LNCAP (cell line): Measurements from ENCODE around the gene TUBB.

ENCODE experiments used
- TF ChIP-seq, protein P1 (sequence below): fragments of 450-650 bp; IDR thresholded peaks from 2 replicates; pipeline ENCODE4 v1.5.1; 2017; ENCODE audit warnings: mild to moderate bottlenecking

TUBB gene

DNA sequence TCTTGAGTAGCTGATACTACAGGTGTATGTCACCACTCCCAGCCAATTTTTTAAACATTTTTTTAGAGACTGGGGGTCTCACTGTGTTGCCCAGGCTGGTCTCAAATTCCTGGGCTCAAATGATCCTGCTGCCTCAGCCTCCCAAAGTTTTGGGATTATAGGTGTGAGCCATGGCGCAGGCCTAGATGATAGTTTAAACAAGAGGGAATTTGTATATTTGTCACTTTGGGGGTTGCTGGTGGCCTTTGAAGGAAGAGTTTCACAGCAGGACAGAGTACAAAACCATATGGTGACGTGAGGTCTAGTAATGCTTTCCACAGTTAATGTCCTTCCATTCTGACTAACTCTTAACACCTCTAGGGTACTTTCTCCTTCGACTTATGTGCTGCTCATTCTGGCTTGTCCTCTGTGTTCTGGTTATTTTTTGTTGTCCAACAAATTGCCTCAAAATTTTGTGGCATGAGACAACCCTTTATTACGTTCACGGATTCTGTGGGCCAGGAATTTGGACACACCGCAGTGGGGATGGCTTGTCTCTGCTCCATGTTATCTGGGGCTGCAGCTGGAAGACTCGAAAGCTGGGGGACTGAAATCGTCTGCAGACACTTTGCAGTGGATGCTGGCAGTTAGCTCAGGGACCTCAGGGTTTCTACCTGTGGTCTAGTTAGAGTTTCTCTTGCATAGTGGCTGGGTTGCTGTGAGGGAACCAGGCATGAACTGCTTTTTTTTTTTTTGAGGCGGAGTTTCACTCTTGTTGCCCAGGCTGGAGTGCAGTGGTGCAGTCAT is 47.2 kb downstream of the TUBB start:
- TF ChIP-seq, protein P1, sequence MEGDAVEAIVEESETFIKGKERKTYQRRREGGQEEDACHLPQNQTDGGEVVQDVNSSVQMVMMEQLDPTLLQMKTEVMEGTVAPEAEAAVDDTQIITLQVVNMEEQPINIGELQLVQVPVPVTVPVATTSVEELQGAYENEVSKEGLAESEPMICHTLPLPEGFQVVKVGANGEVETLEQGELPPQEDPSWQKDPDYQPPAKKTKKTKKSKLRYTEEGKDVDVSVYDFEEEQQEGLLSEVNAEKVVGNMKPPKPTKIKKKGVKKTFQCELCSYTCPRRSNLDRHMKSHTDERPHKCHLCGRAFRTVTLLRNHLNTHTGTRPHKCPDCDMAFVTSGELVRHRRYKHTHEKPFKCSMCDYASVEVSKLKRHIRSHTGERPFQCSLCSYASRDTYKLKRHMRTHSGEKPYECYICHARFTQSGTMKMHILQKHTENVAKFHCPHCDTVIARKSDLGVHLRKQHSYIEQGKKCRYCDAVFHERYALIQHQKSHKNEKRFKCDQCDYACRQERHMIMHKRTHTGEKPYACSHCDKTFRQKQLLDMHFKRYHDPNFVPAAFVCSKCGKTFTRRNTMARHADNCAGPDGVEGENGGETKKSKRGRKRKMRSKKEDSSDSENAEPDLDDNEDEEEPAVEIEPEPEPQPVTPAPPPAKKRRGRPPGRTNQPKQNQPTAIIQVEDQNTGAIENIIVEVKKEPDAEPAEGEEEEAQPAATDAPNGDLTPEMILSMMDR: no peak

DNA sequence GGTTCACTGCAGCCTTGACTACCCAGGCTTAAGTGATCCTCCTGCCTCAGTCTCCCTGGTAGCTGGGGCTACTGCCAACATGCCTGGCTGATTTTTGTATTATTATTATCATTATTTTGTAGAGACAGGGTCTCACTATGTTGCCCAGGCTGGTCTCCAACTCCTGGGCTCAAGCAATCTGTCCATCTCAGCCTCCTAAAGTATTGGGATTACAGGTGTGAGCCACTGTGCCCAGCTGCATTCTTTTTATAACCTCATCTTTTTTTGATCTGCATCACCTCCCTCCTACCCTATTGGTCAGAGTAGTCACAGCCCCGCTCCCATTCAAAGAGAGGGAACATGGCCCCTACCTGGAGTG is 47.8 kb downstream of the TUBB start:
- TF ChIP-seq, protein P1: no peak

DNA sequence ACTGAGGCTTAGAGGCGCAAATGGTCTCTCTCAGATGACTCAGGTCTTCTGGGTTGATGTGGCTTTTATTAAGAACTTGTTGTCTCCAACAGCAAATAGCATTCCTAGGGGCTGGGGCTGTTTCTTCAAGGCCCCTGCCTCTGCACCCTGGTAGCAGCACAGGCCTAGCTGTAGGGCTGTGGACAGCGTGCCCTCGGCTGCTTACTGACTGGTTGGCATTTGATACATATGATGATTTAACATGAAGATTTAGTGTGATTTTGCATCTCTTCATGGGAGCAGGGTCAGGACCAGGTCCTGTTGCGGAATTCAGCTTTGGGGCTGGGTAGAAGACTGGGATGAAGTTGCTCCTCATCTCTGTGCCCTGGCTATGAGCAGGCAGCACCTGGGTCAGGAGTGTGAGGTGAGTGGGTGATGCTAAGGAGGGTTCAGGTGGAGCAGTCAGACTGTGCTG is 48.5 kb downstream of the TUBB start:
- TF ChIP-seq, protein P1: no peak

DNA sequence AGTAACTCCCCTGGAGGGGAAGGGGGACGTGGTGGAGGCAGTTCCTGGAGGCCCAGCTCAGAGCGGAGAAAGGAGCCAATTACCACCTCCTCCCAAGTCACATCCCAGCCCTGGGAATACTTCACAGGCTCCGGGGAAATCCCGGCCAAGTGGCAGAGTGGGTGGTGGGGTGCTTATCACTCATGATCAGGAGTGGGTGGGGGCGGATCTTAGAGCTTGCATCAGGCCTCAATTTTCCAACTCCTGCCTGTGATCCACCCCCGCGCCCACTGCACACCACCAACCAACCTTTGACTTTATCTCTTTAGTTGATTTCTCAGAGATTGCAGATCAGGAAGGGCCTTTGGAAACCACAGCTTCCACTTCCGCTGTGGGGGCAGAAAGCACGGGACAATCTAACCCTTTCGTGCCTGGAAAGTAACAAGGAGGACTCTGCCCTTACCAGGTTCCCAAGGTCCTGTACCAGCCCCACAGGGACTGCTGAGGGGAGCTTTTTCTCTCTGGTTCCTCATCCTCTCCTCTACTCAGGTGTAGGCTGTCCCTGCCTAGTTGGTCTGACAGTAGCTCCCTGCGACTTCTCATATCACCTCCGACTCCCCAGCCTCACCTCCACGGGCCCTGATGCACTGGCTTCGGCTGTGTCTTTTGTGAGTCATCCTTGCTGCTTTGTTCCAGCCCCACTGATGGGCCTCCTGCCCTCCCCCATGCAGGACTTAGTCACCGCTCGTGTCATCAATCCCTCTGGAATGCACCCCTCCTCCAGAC is 49.1 kb downstream of the TUBB start:
- TF ChIP-seq, protein P1: no peak

DNA sequence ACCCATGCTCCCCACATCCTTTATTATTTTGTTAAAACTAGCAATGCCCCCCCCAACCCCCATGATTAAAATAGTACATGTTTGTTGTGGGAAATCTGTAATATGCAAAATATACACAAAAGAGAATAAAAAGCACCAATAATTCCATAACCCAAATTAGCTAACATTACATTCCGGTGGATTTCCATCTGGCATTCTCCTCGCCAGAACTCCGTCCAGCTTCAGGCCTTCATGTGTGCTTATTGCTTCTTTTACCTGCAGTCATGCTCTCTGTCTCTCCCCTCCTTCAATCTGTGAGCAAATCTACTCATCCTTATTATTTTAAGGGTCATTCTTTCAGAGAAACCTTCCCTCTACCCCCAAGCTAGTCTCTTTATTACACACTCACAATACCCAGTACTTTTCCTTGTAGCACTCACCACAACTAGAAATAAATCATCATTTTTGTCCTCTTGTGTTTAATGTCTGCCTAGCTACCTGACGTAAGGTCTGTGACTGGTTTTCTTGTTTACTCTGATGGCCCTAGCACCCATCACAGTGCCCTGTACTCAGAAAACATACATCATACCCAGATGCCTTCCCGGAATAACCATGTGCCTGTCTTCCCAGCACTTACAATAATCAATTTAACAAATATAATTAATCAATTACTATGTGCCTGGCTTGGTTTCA is 49.8 kb downstream of the TUBB start:
- TF ChIP-seq, protein P1: no peak

DNA sequence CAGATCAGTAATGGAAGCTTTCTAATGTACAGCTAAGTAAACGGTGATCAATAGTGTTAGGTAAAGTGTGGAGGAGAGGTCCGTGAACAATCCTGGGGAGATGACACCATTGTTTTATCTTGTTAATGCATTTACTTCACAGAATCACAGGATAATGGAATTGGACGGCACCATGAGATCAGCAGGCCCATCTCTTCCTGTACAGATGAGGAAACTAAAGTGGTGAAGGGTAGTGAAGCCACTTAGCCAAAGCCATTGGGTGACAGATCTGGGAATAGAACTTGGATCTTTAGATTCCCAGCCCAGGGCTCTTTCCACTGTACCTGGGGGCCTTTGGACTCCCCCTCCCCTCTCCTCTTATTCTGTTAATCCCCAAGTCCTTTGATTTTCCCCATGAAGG is 50.4 kb downstream of the TUBB start:
- TF ChIP-seq, protein P1: no peak

DNA sequence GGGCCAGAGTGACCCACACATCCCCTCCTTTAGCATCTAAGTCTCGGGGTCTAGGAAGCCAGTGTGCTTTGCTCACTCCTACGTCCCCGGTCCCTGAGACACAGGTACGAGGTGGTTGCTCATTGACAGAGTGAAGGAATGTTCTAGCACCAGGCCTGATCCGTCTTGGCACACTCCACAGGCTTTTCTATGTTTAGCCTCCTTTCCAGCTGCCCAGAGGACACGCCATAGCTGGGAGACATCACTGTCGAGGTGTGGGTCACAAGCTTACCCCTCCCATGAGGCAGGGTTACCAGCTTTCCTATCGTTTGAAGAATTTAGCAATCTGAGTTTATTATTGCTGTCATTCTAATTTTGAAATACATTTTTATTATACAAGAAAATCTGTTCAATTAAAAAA is 54.5 kb downstream of the TUBB start:
- TF ChIP-seq, protein P1: no peak
